H9 (cell line): ENCODE measurements around the gene WDR70. TPM values are rescaled to one million over a fixed set of nuclear protein-coding genes. Genes with fewer than 3 reads are reported as not detected.

ENCODE experiments used
- DNase-seq: peaks from one replicate; pipeline ENCODE4 v3.0.0-alpha.2; 2017
- H2AFZ ChIP-seq: one replicate; pipeline ENCODE4 v1.6.1; 2013; ENCODE audit warnings: mild to moderate bottlenecking, low read length, control low read depth, moderate library complexity
- H2AK5ac ChIP-seq: 2 replicates; pipeline ENCODE4 v1.6.1; 2013; ENCODE audit warnings: low read length, control low read depth, mixed read lengths; ENCODE audit not compliant: insufficient read length
- H2BK120ac ChIP-seq: one replicate; pipeline ENCODE4 v1.6.1; 2013; ENCODE audit warnings: low read depth, mild to moderate bottlenecking, low read length, control low read depth, inconsistent platforms; ENCODE audit not compliant: poor library complexity, severe bottlenecking
- H2BK12ac ChIP-seq: 2 replicates; pipeline ENCODE4 v1.6.1; 2013; ENCODE audit warnings: low read length, control low read depth, mixed read lengths, low read depth; ENCODE audit not compliant: insufficient read length
- H2BK15ac ChIP-seq: 2 replicates; pipeline ENCODE4 v1.6.1; 2013; ENCODE audit warnings: low read depth, low read length, control low read depth
- H2BK20ac ChIP-seq: one replicate; pipeline ENCODE4 v1.6.1; 2013; ENCODE audit warnings: low read depth, mild to moderate bottlenecking, low read length, control low read depth, inconsistent platforms; ENCODE audit not compliant: poor library complexity, severe bottlenecking
- H2BK5ac ChIP-seq: 2 replicates; pipeline ENCODE4 v1.6.1; 2013; ENCODE audit warnings: low read length, control low read depth, mixed read lengths; ENCODE audit not compliant: insufficient read length
- H3K14ac ChIP-seq: 2 replicates; pipeline ENCODE4 v1.6.1; 2013; ENCODE audit warnings: low read length, control low read depth; ENCODE audit not compliant: insufficient read depth
- H3K18ac ChIP-seq: 2 replicates; pipeline ENCODE4 v1.6.1; 2013; ENCODE audit warnings: low read depth, mild to moderate bottlenecking, mixed read lengths, low read length, control low read depth; ENCODE audit not compliant: insufficient read length
- H3K23ac ChIP-seq: 2 replicates; pipeline ENCODE4 v1.6.1; 2013; ENCODE audit warnings: low read length, control low read depth, mixed read lengths, low read depth; ENCODE audit not compliant: insufficient read length
- H3K23me2 ChIP-seq: 2 replicates; pipeline ENCODE4 v1.6.1; 2013; ENCODE audit warnings: low read depth, mild to moderate bottlenecking, mixed read lengths, low read length, control low read depth; ENCODE audit not compliant: insufficient read length, poor library complexity, severe bottlenecking
- H3K27ac ChIP-seq: 2 replicates; pipeline ENCODE4 v1.5.1; 2013; ENCODE audit warnings: low read length, control low read depth, mixed read lengths, low read depth; ENCODE audit not compliant: insufficient read length
- H3K27me3 ChIP-seq: 2 replicates; pipeline ENCODE4 v1.6.1; 2013; ENCODE audit warnings: low read length, control low read depth, inconsistent platforms; ENCODE audit not compliant: insufficient read depth
- H3K4ac ChIP-seq: 2 replicates; pipeline ENCODE4 v1.6.1; 2013; ENCODE audit warnings: low read depth, mild to moderate bottlenecking, control low read depth, inconsistent platforms, low read length, moderate library complexity
- H3K4me1 ChIP-seq: 2 replicates; pipeline ENCODE4 v1.6.1; 2013; ENCODE audit warnings: low read length, control low read depth, inconsistent platforms; ENCODE audit not compliant: insufficient read depth
- H3K4me2 ChIP-seq: 2 replicates; pipeline ENCODE4 v1.6.1; 2013; ENCODE audit warnings: low read length, control low read depth, mixed read lengths; ENCODE audit not compliant: insufficient read length, insufficient read depth
- H3K56ac ChIP-seq: 2 replicates; pipeline ENCODE4 v1.6.1; 2013; ENCODE audit warnings: low read depth, mild to moderate bottlenecking, mixed read lengths, low read length, control low read depth; ENCODE audit not compliant: insufficient read length
- H3K79me1 ChIP-seq: 2 replicates; pipeline ENCODE4 v1.6.1; 2013; ENCODE audit warnings: low read depth, mild to moderate bottlenecking, moderate library complexity, low read length, control low read depth, inconsistent platforms; ENCODE audit not compliant: insufficient read depth, poor library complexity, severe bottlenecking
- H3K79me2 ChIP-seq: 2 replicates; pipeline ENCODE4 v1.6.1; 2013; ENCODE audit warnings: low read length, control low read depth, inconsistent platforms; ENCODE audit not compliant: insufficient read depth
- H3K9ac ChIP-seq: 2 replicates; pipeline ENCODE4 v1.6.1; 2013; ENCODE audit warnings: low read length, control low read depth, mixed read lengths; ENCODE audit not compliant: insufficient read length; ENCODE audit errors: extremely low read depth
- H3K9me3 ChIP-seq: one replicate; pipeline ENCODE4 v1.6.1; 2013; ENCODE audit warnings: low read depth, low read length, inconsistent platforms; ENCODE audit not compliant: control insufficient read depth
- H3T11ph ChIP-seq: one replicate; pipeline ENCODE4 v1.6.1; 2013; ENCODE audit warnings: mild to moderate bottlenecking, low read length, control low read depth, inconsistent platforms
- H4K20me1 ChIP-seq: one replicate; pipeline ENCODE4 v1.6.1; 2013; ENCODE audit not compliant: control insufficient read depth, insufficient read length, insufficient read depth
- H4K5ac ChIP-seq: 2 replicates; pipeline ENCODE4 v1.6.1; 2013; ENCODE audit warnings: low read depth, mild to moderate bottlenecking, mixed read lengths, low read length, control low read depth; ENCODE audit not compliant: insufficient read length
- H4K8ac ChIP-seq: replicated peaks from 2 replicates; pipeline ENCODE4 v1.6.1; 2013; ENCODE audit warnings: low read length, control low read depth, mixed read lengths, low read depth; ENCODE audit not compliant: insufficient read length
- H4K91ac ChIP-seq: 2 replicates; pipeline ENCODE4 v1.6.1; 2013; ENCODE audit warnings: low read depth, mild to moderate bottlenecking, moderate library complexity, mixed read lengths, low read length, control low read depth; ENCODE audit not compliant: insufficient read length
- H3K27ac Mint-ChIP-seq, 3 experiments: 2 replicates in 2 of 3; 3 replicates in 1 of 3; pipeline ENCODE4 v1.8.0; 2020 to 2021; ENCODE audit warnings: mixed read lengths in 3 of 3, mild to moderate bottlenecking in 1 of 3, moderate library complexity in 1 of 3
- H3K27me3 Mint-ChIP-seq: 2 replicates; pipeline ENCODE4 v1.8.0; 2021; ENCODE audit warnings: low read depth, mild to moderate bottlenecking, moderate library complexity, mixed read lengths
- H3K36me3 Mint-ChIP-seq, 3 experiments: 2 replicates in 2 of 3; 3 replicates in 1 of 3; pipeline ENCODE4 v1.8.0; 2020 to 2021; ENCODE audit warnings: low read depth in 3 of 3, mixed read lengths in 3 of 3; ENCODE audit not compliant: insufficient read depth in 1 of 3
- H3K4me1 Mint-ChIP-seq, 2 experiments: 2 replicates each; pipeline ENCODE4 v1.8.0; 2020; ENCODE audit warnings: mixed read lengths in 2 of 2
- H3K4me3 Mint-ChIP-seq, 2 experiments: 2 replicates in 1 of 2; 3 replicates in 1 of 2; pipeline ENCODE4 v1.8.0; 2020 to 2021; ENCODE audit warnings: mild to moderate bottlenecking in 2 of 2, mixed read lengths in 2 of 2, moderate library complexity in 1 of 2
- H3K9me3 Mint-ChIP-seq, 2 experiments: 2 replicates in 1 of 2; 3 replicates in 1 of 2; pipeline ENCODE4 v1.8.0; 2020; ENCODE audit warnings: mild to moderate bottlenecking in 2 of 2, mixed read lengths in 2 of 2, moderate library complexity in 1 of 2
- WGBS: extraction: QIAGEN DNeasy Blood & Tissue Kit; methylation state at CpG from one replicate; pipeline ENCODE4 v1.1.7; 2013; ENCODE audit warnings: missing lambda C conversion rate, low lambda C conversion rate, mixed read lengths; ENCODE audit not compliant: insufficient read length; ENCODE audit errors: extremely low coverage; 5-methylcytosine and 5-hydroxymethylcytosine counted together
- total RNA-seq: library from RNA; stranded (reverse); gene quantifications from 2 replicates; pipeline ENCODE4 v1.2.1, GENCODE V29; 2021
- TF ChIP-seq, protein P1 (sequence below): fragments of 200-600 bp; sonication (generic); conservative IDR thresholded peaks from 3 replicates; pipeline ENCODE4 v1.8.0; 2021; ENCODE audit warnings: antibody characterized with exemption, mild to moderate bottlenecking

Gene WDR70
- total RNA-seq, 1 experiment from 2014 or later, result 38.1 TPM

DNA sequence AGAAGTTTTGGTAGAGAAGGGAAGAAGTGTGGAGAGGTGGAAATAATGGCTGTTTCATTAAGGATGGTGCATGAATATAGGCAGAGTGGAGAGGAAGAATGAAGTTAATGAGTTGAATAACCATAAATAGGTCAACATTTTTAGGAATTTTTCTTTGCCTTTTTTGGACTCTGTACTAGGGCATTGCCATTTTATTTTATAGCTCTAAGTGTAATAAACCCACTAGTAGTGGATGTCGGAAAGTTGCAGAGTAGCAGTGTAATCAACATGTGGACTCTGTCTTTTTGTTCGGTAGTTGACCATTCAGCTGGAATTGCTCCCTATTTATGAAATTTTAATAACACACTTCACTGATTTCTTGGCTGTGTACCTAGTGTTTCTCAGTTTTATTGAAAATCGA is 199.1 kb downstream of the WDR70 start:
- Mint-ChIP-seq H3K27ac (no peak overlapping the region), H3K4me1 (peaks cover 10 to 13% of the 10 kb centered on the region in 2 experiments; a peak in 3 of 4 replicates), H3K36me3 (no peaks in the 10 kb centered on the region; a peak in 1 of 7 replicates), H3K4me3 (no peak overlapping the region), H3K9me3 (no peaks in the 10 kb centered on the region), H3K27me3 (no peaks in the 10 kb centered on the region)
- H3K79me2 ChIP-seq, result no peaks in the 10 kb centered on the region
- no peak overlapping the region for H3T11ph ChIP-seq
- no peaks in the 10 kb centered on the region for H3K4me1 ChIP-seq
- no peaks in the 10 kb centered on the region for H3K23me2 ChIP-seq
- no peak overlapping the region for H3K18ac ChIP-seq
- H2BK12ac ChIP-seq, result no peak overlapping the region
- WGBS, result no CpG with 5 or more reads among the region's 3 CpGs
- no peak overlapping the region for H2BK15ac ChIP-seq
- H3K27ac ChIP-seq, result no peak overlapping the region
- no peak overlapping the region for H2BK120ac ChIP-seq
- H4K20me1 ChIP-seq, result no peaks in the 10 kb centered on the region
- no peak overlapping the region for H4K91ac ChIP-seq
- no peak overlapping the region for H2AFZ ChIP-seq
- H2BK5ac ChIP-seq, result no peak overlapping the region
- no peaks in the 10 kb centered on the region for H3K9me3 ChIP-seq
- H3K79me1 ChIP-seq, result no peaks in the 10 kb centered on the region
- no peak overlapping the region for H3K9ac ChIP-seq
- DNase-seq, result no peak
- no peak overlapping the region for H3K14ac ChIP-seq
- no peak overlapping the region for H4K5ac ChIP-seq
- H3K4ac ChIP-seq, result no peak overlapping the region
- TF ChIP-seq, protein P1, sequence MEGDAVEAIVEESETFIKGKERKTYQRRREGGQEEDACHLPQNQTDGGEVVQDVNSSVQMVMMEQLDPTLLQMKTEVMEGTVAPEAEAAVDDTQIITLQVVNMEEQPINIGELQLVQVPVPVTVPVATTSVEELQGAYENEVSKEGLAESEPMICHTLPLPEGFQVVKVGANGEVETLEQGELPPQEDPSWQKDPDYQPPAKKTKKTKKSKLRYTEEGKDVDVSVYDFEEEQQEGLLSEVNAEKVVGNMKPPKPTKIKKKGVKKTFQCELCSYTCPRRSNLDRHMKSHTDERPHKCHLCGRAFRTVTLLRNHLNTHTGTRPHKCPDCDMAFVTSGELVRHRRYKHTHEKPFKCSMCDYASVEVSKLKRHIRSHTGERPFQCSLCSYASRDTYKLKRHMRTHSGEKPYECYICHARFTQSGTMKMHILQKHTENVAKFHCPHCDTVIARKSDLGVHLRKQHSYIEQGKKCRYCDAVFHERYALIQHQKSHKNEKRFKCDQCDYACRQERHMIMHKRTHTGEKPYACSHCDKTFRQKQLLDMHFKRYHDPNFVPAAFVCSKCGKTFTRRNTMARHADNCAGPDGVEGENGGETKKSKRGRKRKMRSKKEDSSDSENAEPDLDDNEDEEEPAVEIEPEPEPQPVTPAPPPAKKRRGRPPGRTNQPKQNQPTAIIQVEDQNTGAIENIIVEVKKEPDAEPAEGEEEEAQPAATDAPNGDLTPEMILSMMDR, result no peak
- no peaks in the 10 kb centered on the region for H3K27me3 ChIP-seq
- no peak overlapping the region for H2AK5ac ChIP-seq
- no peak overlapping the region for H3K23ac ChIP-seq
- H3K56ac ChIP-seq, result no peak overlapping the region
- H4K8ac ChIP-seq, result no peak overlapping the region
- no peak overlapping the region for H3K4me2 ChIP-seq
- H2BK20ac ChIP-seq, result no peak overlapping the region
